ENCODE data around the gene RWDD1. TPM values are rescaled to one million over a fixed set of nuclear protein-coding genes. Genes with fewer than 3 reads are reported as not detected.

Gene RWDD1
- total RNA-seq, 1 experiment from 2014 or later = 24.6 TPM

GRCh38 chr6:116568111-116568510 is 3.2 kb upstream of the RWDD1 start:
- ATAC-seq (no peak), DNase-seq (no peak)
- Histone ChIP-seq H3K9ac (ENCODE audit: low read length) (no peak overlapping the region), H3K4me1 (ENCODE audit: insufficient read depth, low read length) (peaks cover 13% of the 10 kb centered on the region), H3K27ac (ENCODE audit: low read length) (no peak overlapping the region), H3K9me3 (ENCODE audit: low read length) (no peaks in the 10 kb centered on the region), H4K20me1 (ENCODE audit: low read length) (0 out of 2 replicates have a peak, but pooled peaks cover 3% of the 10 kb centered on the region), H2AFZ (ENCODE audit: low read length) (no peak overlapping the region), H3K9me2 (replicated peaks; ENCODE audit: low read length) (no peaks in the 10 kb centered on the region), H3K79me2 (ENCODE audit: low read length) (peaks cover 32% of the 10 kb centered on the region), H3K36me3 (ENCODE audit: low read depth, low read length) (no peaks in the 10 kb centered on the region), H3K4me3 (ENCODE audit: low read length) (no peak overlapping the region), H3K4me2 (ENCODE audit: low read length) (no peak overlapping the region), H3K27me3 (ENCODE audit: low read length) (no peaks in the 10 kb centered on the region), H3F3A (ENCODE audit: low read length, unreplicated experiment) (no peaks in the 10 kb centered on the region)
- no TSS peak for BruUV-seq (replicated peaks)
- no peak for TF ChIP-seq EZH2phosphoT487 (IDR thresholded peaks at IDR 0.05; ENCODE audit: borderline replicate concordance, low read length)
- ChIA-PET POLR2A (ENCODE audit: unreplicated experiment) (no interaction called here), CTCF (no interaction called here)
- intact Hi-C loops (cut with micrococcal nuclease) = no loop called here

DNA sequence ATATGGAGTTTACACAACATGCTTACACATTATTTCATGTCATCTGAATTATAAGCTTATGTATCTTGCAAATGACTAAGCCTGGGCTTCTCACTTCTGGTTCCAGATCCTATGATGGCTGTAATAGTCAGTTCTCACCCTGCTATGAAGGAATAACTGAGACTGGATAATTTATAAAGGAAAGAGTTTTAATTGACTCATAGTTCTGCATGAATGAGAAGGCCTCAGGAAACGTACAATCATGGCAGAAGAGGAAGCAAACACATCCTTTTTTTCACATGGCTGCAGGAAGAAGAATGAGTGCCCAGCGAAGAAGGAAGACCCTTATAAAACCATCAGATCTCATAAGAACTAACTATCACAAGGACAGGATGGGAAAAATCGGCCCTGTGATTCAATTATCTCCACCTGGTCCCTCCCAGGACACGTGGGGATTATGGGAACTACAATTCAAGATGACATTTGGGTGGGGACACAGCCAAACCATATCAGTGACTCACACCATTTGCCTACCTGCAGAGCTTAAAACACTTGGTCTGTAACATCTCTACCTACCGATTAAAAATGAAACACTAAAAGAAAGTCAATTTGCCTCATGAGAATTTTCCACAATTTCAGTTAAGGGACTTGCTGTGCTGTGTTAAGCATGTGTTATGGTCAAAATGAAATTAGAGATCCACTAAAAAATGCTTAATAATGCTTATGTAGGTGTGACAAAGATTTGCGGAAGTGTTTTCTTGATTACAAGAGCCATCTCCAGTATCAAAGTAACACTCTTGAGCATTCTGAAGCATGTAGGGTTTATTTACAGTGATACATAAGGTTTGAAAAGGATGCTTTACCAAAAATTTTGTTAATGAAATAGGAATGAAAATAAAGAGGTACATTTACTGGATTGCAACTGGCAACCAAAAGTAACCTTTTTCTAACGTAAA is 2.2 kb upstream of the RWDD1 start:
- ATAC-seq (no peak), DNase-seq (no peak)
- intact Hi-C loops (cut with micrococcal nuclease) = no loop called here
- 0 out of 2 replicates have a peak overlapping the region, but pooled peaks have one; percentile 97 for H3K4me2 ChIP-seq (ENCODE audit: low read length)
- no peak overlapping the region for H2AFZ ChIP-seq (ENCODE audit: low read length)
- ChIA-PET POLR2A (ENCODE audit: unreplicated experiment) (no interaction called here), CTCF (no interaction called here)
- 0 out of 2 replicates have a peak, but pooled peaks cover 3% of the 10 kb centered on the region for H4K20me1 ChIP-seq (ENCODE audit: low read length)
- H3K4me1 ChIP-seq (ENCODE audit: insufficient read depth, low read length) = peaks cover 17% of the 10 kb centered on the region
- H3K36me3 ChIP-seq (ENCODE audit: low read depth, low read length) = no peaks in the 10 kb centered on the region
- H3K4me3 ChIP-seq (ENCODE audit: low read length) = no peak overlapping the region
- no peaks in the 10 kb centered on the region for H3K27me3 ChIP-seq (ENCODE audit: low read length)
- H3K79me2 ChIP-seq (ENCODE audit: low read length) = peaks cover 42% of the 10 kb centered on the region
- H3F3A ChIP-seq (ENCODE audit: low read length, unreplicated experiment) = no peaks in the 10 kb centered on the region
- no peaks in the 10 kb centered on the region for H3K9me2 ChIP-seq (replicated peaks; ENCODE audit: low read length)
- BruUV-seq (replicated peaks) = no TSS peak
- H3K9me3 ChIP-seq (ENCODE audit: low read length) = no peaks in the 10 kb centered on the region
- no peak overlapping the region for H3K9ac ChIP-seq (ENCODE audit: low read length)
- no peak for TF ChIP-seq EZH2 (IDR thresholded peaks at IDR 0.05; ENCODE audit: low read length, unreplicated experiment)
- TF ChIP-seq, protein P1, sequence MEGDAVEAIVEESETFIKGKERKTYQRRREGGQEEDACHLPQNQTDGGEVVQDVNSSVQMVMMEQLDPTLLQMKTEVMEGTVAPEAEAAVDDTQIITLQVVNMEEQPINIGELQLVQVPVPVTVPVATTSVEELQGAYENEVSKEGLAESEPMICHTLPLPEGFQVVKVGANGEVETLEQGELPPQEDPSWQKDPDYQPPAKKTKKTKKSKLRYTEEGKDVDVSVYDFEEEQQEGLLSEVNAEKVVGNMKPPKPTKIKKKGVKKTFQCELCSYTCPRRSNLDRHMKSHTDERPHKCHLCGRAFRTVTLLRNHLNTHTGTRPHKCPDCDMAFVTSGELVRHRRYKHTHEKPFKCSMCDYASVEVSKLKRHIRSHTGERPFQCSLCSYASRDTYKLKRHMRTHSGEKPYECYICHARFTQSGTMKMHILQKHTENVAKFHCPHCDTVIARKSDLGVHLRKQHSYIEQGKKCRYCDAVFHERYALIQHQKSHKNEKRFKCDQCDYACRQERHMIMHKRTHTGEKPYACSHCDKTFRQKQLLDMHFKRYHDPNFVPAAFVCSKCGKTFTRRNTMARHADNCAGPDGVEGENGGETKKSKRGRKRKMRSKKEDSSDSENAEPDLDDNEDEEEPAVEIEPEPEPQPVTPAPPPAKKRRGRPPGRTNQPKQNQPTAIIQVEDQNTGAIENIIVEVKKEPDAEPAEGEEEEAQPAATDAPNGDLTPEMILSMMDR (conservative IDR thresholded peaks at IDR 0.05; ENCODE audit: low read depth, low read length) = no peak
- TF ChIP-seq EZH2phosphoT487 (IDR thresholded peaks at IDR 0.05; ENCODE audit: borderline replicate concordance, low read length) = no peak
- H3K27ac ChIP-seq (ENCODE audit: low read length) = no peak overlapping the region

DNA sequence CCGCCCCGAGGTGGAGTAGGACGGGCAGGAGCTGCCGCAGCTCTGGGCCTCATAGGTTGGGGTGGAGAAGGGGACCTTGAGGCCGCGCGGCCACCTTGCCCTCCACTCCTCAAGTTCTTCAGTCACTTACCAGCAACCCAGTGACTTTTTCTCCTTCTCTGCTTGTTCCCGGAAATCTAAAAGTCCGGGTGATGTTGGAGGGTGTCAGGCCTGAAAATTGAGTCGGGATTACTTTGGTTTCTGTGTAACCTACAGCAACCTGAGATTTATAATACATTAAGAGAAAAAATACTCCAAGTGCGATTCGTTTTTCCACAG is 338 bp downstream of the RWDD1 start:
- TSS peak; percentile 49 for BruUV-seq (replicated peaks)
- Histone ChIP-seq H3K79me2 (ENCODE audit: low read length) (peaks cover 65% of the 10 kb centered on the region), H3K4me2 (ENCODE audit: low read length) (peak overlapping the region; percentile 85), H2AFZ (ENCODE audit: low read length) (peak overlapping the region; percentile 83), H3K9me3 (ENCODE audit: low read length) (no peaks in the 10 kb centered on the region), H3K27ac (ENCODE audit: low read length) (peak overlapping the region; percentile 53), H3K9me2 (replicated peaks; ENCODE audit: low read length) (no peaks in the 10 kb centered on the region), H3F3A (ENCODE audit: low read length, unreplicated experiment) (no peaks in the 10 kb centered on the region), H3K4me3 (ENCODE audit: low read length) (peak overlapping the region; percentile 98), H3K9ac (ENCODE audit: low read length) (peak overlapping the region; percentile 95), H3K27me3 (ENCODE audit: low read length) (no peaks in the 10 kb centered on the region), H4K20me1 (ENCODE audit: low read length) (0 out of 2 replicates have a peak, but pooled peaks cover 3% of the 10 kb centered on the region), H3K36me3 (ENCODE audit: low read depth, low read length) (no peaks in the 10 kb centered on the region; the same call in 1 of the 2 replicates), H3K4me1 (ENCODE audit: insufficient read depth, low read length) (peaks cover 17% of the 10 kb centered on the region)
- no peak for DNase-seq
- ChIA-PET CTCF (no interaction called here), POLR2A (ENCODE audit: unreplicated experiment) (interaction anchor here (0.5 kb wide), 1 partner anchor 295 kb away, joined by 3 read pairs; no protein-coding TSS in a partner anchor)
- TF ChIP-seq, protein P1 (conservative IDR thresholded peaks at IDR 0.05; ENCODE audit: low read depth, low read length) = no peak
- TF ChIP-seq EZH2phosphoT487 (IDR thresholded peaks at IDR 0.05; ENCODE audit: borderline replicate concordance, low read length) (no peak), EZH2 (IDR thresholded peaks at IDR 0.05; ENCODE audit: low read length, unreplicated experiment) (no peak)
- ATAC-seq = no peak
- intact Hi-C loops (cut with micrococcal nuclease) = loop anchor here (2.0 kb wide), 1 partner anchor 45 kb away; the partner anchor contains the start of gene RSPH4A

Measured in PC-3 (cell line).